GM04503 (cell line): ENCODE results near the gene ATP5PD.
"Not testable (repeated sequence)": the region's sequence is repeated elsewhere in the genome, so short reads cannot be mapped to it uniquely, and the experiment has no call there.

ENCODE experiments used
- DNase-seq: peaks from one replicate; pipeline ENCODE4 v3.0.0-alpha.2; 2012; ENCODE audit warnings: low read depth

Gene ATP5PD

GRCh38 chr17:75051941-75052340 is 5.2 kb upstream of the ATP5PD start:
- DNase-seq: no peak

GRCh38 chr17:75049706-75050105 is 2.9 kb upstream of the ATP5PD start:
- DNase-seq: no peak

DNA sequence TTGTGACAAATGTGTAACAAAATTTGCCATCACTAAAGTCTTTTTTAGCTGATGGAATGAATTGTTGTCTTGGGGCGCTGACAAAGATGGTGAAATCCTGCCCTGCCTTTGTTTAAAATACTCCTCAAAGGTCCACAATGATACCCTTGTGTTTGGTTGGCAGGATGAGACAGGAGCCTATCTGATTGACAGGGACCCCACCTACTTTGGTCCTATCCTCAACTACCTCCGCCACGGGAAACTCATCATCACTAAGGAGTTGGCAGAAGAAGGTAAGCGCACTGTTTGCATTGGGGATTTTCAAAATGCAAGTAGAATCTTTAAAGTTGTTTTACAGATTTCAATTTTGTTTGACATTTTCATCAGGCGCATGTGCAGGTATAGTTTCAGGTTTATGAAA is 2.3 kb upstream of the ATP5PD start:
- DNase-seq: no peak

DNA sequence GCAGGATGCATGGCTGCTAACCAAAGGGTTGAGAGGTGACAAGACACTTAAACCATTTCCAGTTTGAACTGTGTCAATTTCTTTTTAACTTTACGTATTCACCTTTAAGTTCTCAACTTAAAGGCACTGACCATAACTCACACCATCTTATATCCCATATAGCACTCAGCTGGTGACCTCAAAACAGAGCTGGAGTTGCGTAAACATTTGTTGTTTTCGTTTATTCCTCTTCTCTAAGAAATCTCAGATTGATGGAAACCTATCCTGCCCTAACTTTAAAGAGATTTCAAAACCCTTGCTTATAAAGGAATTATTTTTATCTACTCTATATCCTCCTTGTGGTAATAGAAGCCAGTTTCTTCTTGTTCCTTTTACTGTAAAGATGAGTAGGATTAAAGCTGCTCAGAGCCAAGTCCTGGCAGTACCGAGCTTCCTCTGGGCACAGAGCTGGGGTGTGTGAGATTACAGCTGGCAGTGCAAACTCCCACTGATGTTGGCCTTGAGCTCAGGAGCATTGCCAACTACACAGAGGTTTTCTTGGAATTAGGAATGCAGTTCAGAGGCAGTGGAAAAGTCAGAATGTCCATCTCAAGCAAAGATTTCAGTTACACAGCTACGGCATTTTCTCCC is 1.6 kb upstream of the ATP5PD start:
- DNase-seq: no peak

DNA sequence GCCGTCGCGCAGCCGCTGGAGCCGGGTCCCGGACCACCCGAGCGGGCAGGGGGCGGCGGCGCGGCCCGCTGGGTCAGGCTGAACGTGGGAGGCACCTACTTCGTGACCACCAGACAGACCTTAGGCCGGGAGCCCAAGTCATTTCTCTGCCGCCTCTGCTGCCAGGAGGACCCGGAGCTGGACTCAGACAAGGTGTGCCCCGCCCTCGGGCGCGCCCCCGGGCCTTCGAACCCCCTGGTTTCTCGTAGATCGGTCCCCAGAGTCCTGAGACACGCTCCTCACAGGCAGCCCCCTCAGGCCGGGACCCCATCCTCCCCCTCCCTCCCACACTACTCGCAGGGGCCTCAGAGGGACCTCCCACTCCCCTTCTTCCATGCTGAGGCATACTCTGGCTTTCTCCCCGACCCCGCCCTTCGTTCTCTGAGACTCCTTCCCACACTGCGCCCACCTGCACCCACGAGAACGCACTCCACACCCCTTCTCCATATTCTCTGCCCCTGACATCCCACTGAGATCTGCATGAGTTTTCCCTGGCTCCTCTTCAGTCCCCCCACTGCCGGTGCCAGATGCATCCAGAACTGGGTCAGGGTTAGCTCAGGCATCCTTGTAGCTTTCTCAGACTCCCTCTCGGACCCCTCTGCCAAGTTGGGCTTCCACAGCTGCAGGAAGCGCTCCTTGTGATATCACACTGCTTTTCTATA is 779 bp upstream of the ATP5PD start:
- DNase-seq: no peak

GRCh38 chr17:75045946-75046406 is 793 bp downstream of the ATP5PD start:
- not testable (repeated sequence) for DNase-seq

- no peak for DNase-seq
Observed at GRCh38 chr17:75044716-75045115, 2.1 kb downstream of the ATP5PD start.

- not testable (repeated sequence) for DNase-seq
Observed at GRCh38 chr17:75043789-75044188, 3.0 kb downstream of the ATP5PD start.

DNA sequence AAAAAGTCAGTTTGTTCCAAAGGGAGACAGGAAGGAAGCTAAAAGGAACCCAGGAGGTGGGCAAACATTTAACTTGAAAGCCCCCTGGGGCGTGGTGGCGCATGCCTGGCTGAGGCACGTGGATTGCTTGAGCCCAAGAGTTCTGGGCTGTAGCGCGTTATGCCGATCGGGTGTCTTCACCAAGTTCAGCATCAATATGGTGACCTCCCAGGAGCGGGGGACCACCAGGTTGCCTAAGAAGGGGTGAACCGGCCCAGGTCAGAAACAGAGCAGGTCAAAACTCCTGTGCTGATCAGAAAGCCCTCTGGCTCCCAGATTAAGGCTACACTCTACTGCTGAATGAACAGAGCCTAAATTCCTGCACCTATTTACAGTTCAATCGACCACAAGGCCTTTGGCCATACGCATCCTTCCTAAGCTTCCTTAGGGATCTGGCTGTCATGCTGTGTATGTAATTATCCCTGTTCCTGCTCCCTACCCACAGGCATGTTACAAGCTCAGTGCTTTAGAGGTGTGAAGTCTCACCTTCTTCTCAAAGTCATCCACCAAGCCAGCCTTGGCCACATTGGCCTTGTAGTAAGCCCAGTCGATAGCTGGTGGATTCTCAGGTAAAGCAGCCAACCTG is 5.0 kb downstream of the ATP5PD start:
- DNase-seq: no peak

GRCh38 chr17:75039238-75039637 is 7.5 kb downstream of the ATP5PD start:
- no peak for DNase-seq

DNA sequence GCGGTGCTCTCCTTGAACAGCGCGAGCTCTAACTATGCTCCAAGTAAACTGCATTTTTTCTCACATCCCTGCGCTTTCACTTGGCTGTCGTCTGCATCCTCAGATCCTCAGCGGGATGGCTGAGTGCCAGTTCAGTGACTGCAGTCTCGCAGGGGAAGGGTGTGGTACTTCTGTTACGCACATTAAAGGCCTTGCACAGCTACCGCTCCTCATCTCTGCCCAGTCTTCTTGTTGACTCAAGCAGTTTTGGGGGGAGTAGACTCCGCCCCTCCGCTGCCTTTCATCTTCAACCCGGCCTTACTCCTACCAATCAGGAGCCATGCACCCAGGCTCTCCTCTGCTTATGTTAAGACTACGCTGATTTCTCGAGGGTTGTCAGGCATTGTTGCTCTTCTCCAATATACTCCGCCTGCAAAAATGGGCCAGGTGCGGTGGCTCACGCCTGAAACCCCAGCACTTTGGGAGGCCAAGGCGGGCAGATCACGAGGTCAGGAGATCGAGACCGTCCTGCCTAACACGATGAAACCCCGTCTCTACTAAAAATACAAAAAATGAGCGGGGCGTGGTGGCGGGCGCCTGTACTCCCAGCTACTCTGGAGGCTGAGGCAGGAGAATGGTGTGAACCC is 10.0 kb downstream of the ATP5PD start:
- DNase-seq: peak; percentile 65

DNA sequence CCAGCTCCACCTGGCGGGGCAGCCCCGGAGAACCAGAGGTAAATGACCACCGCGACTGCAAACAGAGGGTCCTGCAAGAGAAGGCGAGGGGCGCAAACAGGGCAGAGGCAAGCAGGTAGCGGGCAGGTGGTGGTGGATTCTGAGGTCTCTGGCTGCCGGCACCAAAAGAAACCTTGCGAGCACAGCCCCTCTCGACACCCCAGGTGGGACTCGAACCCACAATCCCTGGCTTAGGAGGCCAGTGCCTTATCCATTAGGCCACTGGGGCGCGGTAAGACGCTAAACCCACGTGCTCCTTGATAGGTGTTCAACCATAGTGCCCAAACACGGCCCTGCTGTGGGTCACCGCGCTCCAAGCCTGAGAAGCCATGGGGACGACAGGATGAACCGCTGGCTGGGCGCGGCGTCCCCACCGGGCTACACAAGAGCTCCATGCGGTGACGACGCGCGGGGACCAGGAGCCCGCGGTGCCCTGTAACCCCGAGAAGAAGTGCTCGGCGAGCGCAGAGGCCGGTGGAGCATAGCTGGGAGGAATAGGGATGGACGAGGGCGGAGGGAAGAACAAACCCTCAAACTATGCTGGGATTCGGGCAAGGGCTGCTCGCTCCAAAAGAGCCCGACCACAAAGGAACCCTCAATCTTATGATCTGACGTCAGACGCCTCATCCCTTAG is 12.4 kb downstream of the ATP5PD start:
- peak; percentile 59 for DNase-seq

DNA sequence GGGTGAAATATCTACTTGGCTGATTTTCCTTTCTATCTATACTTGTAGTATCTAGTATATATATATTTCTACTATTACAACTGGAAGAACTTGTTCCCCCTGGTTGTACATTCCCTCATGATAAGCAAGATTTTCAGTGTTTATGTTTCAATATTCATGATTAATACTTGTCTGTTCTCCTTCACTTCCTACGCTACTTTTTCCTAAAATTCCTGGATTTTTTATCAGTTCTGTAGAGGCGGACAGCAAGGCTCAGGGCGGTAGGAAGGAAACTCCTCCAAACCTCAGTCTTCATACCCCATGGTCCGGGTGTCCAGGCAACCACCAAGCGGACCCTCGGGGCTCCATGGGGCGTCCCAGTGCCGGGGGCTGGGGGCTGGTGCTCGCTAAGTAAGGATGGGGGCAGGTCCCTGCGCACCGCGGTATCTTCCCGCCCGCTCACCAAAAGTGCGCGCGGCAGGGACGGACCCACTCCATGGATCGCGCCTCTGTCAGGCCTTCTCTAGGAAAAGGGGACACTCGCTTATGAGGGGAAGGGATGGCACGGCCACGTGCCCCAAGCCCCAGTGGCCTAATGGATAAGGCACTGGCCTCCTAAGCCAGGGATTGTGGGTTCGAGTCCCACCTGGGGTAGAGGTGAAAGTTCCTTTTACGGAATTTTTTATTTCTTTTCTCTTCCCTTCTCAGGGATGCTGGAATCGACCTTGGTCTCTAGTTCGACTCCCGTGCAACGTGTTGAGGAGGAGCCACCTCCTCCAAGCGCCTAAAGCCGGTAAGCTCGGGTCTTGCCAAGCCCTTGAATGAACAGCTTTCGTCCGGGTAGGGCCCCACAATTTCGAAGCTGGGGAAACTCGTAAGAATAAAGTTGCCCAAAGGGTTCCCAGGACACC is 13.2 kb downstream of the ATP5PD start:
- DNase-seq: peak; percentile 71

GRCh38 chr17:75032720-75033280 is 14.0 kb downstream of the ATP5PD start:
- DNase-seq: no peak

DNA sequence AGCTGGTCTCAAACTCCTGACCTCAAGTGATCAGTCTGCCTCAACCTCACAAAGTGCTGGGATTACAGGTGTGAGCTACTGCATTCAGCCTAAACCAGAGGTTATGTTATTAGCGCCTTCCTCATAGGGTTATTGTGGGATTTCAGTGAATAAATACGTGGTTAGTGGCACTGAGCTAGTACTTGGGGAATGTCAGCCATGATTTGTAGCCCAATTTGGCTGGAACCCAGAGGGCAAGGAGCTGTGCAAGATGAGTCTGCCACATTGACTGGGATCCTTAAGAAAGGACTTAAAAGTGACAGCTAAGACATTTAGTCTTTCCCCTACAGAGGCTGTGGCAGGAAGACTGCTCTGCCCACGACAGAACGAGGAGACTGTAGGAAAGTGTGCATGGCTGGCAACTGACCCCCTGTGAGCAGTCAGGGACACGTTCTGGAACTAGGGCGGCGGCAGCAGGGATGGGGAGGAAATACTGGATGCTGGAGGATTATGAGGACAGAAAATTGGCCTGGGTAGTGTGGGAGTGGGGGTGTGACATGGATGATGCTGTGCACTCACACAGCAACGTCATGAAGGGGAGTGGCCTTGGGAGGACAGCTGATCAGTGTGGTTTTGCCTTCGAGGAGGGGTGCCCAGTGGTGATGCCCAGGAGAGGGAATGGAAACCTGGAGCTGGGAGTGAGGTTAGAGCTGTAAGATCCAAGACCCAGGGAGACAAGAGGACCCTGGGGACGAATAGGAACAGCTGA is 14.6 kb downstream of the ATP5PD start:
- DNase-seq: peak; percentile 54

DNA sequence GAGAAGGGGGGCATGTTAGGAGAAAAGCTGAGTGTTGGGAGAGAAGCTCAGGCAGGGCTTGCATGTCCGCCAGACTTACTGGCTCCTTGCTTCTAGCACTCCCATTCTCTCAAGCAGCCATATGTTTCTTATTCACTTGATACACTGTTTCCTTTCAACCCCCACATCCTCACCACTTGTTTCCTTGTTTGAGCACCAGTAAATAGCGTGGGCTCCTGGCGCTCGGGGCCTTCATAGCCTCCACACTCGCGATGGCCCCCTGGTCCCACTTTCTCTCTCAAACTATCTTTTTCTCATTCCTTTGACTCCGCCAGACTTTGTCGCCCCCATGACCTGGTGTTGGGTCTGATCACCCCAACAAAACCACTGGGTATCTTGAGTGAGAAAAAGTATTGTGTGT is 16.6 kb downstream of the ATP5PD start:
- no peak for DNase-seq

DNA sequence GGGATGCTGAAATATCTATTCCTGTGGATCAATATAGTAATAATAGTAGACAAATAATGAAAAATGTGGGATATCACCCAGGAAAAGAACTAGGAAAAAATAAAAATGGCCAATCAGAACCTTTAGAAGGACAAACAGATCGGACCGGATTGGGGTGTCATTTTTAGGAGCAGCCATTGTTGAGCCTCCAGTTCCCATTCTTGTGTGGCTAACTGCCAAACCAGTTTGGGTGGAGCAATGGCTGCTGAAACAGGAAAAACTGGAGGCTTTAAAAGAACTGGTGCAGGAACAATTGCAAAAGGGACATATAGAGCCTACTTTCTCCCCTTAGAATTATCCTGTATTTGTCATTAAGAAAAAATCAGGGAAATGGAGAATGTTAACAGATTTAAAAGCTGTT is 20.1 kb downstream of the ATP5PD start:
- not testable (repeated sequence) for DNase-seq

GRCh38 chr17:75025398-75025734 is 21.4 kb downstream of the ATP5PD start:
- not testable (repeated sequence) for DNase-seq

DNA sequence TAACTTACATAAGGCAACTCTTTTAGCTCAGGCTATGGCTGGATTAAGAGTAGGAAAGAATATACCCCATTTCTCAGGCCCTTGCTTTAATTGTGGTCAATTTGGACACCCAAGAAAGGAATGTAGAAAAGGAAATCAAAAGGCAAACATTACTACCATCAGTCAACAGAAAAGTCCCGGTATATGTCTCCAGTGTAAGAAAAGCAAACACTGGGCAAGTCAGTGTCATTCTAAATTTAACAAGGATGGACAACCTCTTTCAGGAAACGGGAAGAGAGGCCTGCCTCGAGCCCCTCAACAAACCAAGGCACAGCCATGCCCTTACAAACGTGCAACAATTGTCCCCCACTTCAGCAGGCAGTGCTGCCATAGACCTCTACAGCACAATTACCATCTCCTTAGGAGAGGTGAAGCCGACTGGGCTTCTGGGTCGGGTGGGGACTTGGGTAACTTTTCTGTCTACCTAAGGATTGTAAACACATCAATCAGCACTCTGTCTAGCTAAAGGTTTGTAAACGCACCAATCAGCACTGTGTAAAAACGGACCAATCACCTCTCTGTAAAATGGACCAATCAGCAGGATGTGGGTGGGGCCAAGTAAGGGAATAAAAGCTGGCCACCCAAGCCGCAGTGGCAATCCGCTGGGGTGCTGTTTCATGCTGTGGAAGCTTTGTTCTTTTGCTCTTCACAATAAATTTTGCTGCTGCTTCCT is 21.9 kb downstream of the ATP5PD start:
- DNase-seq: no peak
